ENCODE measurements around the gene TYRO3.
"Not testable (repeated sequence)": the region's sequence is repeated elsewhere in the genome, so short reads cannot be mapped to it uniquely, and the experiment has no call there.

The TYRO3 gene

DNA sequence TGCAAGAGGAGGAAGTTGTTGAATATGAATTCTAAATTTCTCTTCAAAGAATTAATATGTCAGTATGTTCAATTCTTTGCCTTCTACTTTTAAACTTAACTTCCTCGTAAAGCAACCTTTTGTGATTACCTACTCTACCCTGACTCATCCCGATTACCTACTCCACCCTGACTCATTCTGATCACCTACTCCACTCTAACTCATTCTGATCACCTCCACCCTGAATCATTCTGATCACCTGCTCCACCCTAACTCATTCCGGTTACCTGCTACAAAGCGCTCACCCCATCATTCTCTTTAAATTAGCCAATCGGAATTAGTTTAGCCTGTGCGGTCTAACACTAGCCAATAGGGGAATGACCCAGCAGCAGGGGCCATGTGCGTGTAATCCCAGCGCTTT is 33.7 kb downstream of the TYRO3 start:
- H3K9ac ChIP-seq (ENCODE audit: low read depth, low read length); H3K9me3 ChIP-seq (replicated peaks; ENCODE audit: low read length); H3K36me3 ChIP-seq (ENCODE audit: insufficient read depth, low read length); H3K4me3 ChIP-seq (ENCODE audit: low read length); H3K4me1 ChIP-seq (ENCODE audit: control insufficient read depth, insufficient read depth, low read length); H3K4me2 ChIP-seq (ENCODE audit: low read length): not testable (repeated sequence)
- peaks cover 33% of the 10 kb centered on the region for H3K27me3 ChIP-seq (ENCODE audit: control insufficient read depth, insufficient read depth, low read length)

DNA sequence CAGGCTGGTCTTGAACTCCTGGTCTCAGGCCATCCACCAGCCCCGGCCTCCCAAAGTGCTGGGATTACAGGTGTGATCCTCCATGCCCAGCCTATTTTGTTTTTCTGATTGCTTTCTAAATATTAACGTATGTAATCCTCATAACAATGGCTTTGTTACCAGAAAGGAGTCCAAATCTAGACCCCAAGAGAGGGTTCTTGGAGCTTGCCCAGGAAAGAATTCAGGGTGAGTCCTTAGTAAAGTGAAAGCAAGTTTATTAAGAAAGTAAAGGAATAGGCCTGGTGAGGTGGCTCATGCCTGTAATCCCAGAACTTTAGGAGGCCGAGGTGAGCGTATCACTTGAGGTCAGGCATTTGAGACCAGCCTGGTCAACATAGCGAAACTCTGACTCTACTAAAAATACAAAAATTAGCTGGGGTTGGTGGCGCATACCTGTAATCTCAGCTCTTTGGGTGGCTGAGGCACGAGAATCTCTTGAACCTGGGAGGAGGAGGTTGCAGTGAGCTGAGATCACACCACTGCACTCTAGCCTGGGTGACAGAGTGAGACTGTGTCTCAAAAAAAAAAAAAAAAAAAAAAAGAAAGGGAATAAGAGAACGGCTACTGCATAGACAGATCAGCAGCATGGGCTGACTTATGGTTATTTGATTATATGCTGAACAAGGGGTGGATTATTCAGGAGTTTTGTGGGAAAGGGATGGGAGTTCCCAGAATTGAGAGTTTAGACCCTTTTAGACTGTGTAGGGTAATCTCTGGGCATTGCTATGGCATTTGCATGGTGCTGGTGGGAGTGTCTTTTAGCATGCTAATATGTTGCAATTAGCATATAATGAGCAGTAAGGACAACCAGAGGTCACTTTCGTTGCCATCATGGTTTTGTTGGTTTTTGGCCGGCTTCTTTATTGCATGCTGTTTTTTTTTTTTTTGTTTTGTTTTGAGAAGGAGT is 36.1 kb downstream of the TYRO3 start:
- Histone ChIP-seq H3K4me2 (ENCODE audit: low read length) (no peak overlapping the region), H3K27me3 (ENCODE audit: control insufficient read depth, insufficient read depth, low read length) (peaks cover 34% of the 10 kb centered on the region), H3K9ac (ENCODE audit: low read depth, low read length) (no peak overlapping the region), H3K4me3 (ENCODE audit: low read length) (no peak overlapping the region), H3K36me3 (ENCODE audit: insufficient read depth, low read length) (no peaks in the 10 kb centered on the region), H3K9me3 (replicated peaks; ENCODE audit: low read length) (no peaks in the 10 kb centered on the region), H3K4me1 (ENCODE audit: control insufficient read depth, insufficient read depth, low read length) (no peaks in the 10 kb centered on the region)

DNA sequence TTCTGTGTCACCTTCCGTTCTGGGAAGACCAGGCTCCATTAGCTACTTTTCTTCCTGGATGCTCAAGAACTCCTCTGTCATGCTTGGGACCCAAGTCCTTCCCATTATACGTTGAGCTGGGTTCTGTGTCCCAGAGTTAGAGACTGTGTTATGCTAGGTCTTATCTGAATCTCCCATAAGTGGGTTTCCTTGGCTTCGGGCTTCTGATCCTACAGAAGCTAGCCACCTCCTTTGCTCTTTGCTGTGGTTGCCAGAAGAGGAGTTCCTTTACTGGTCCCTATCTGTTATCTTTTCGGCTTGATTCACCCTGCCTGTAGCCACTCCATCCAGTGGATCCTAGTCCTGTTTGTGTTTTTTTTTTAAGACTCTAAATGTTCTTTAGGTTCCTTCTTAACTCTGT is 38.0 kb downstream of the TYRO3 start:
- Histone ChIP-seq H3K4me3 (ENCODE audit: low read length) (no peak overlapping the region), H3K4me1 (ENCODE audit: control insufficient read depth, insufficient read depth, low read length) (no peaks in the 10 kb centered on the region), H3K36me3 (ENCODE audit: insufficient read depth, low read length) (no peaks in the 10 kb centered on the region), H3K9me3 (replicated peaks; ENCODE audit: low read length) (no peaks in the 10 kb centered on the region), H3K9ac (ENCODE audit: low read depth, low read length) (no peak overlapping the region), H3K27me3 (ENCODE audit: control insufficient read depth, insufficient read depth, low read length) (peaks cover 18% of the 10 kb centered on the region), H3K4me2 (ENCODE audit: low read length) (no peak overlapping the region)

DNA sequence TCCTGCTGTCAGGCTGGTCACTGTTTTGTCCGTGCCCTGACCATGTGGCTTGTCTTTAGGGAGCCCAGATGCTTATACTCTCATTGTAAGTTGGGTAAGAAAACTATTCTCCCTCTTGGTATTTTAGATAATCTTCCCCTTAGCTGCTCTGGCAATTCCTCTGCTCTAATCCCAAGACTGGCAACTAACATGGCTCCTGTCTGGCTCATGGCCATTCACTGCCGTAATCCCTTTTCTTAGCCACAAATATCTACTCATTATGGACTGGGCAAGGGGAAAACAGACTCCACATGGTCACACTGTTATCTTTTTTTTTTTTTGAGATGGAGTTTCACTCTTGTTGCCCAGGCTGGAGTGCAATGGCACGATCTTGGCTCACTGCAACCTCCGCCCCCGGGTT is 38.8 kb downstream of the TYRO3 start:
- H3K4me1 ChIP-seq (ENCODE audit: control insufficient read depth, insufficient read depth, low read length): no peaks in the 10 kb centered on the region
- H3K36me3 ChIP-seq (ENCODE audit: insufficient read depth, low read length): no peaks in the 10 kb centered on the region
- H3K9me3 ChIP-seq (replicated peaks; ENCODE audit: low read length): no peaks in the 10 kb centered on the region
- no peak overlapping the region for H3K4me2 ChIP-seq (ENCODE audit: low read length)
- no peak overlapping the region for H3K9ac ChIP-seq (ENCODE audit: low read depth, low read length)
- peaks cover 16% of the 10 kb centered on the region for H3K27me3 ChIP-seq (ENCODE audit: control insufficient read depth, insufficient read depth, low read length)
- H3K4me3 ChIP-seq (ENCODE audit: low read length): no peak overlapping the region

DNA sequence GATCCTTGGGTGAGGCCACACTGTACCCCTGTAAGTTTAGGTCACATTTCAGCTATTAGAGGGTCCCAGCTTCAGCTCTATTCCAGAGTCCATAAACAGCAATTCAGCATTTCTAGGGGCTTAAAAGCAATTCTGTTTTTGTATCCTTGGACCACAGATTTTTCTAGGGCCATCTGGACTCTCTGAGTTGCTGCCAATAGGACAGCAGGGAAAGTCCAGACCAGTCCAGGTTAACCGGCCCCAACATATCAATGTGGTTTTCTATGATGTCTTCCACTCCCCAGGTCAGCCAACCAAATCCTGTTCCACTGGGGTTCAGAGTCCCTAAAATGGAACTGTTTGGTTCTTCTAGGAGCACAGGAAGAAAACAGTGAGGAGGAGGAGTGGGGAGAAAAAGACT is 40.0 kb downstream of the TYRO3 start:
- Histone ChIP-seq H3K9me3 (replicated peaks; ENCODE audit: low read length) (no peaks in the 10 kb centered on the region), H3K4me2 (ENCODE audit: low read length) (no peak overlapping the region), H3K4me1 (ENCODE audit: control insufficient read depth, insufficient read depth, low read length) (peaks cover 6% of the 10 kb centered on the region), H3K36me3 (ENCODE audit: insufficient read depth, low read length) (no peaks in the 10 kb centered on the region), H3K9ac (ENCODE audit: low read depth, low read length) (no peak overlapping the region), H3K27me3 (ENCODE audit: control insufficient read depth, insufficient read depth, low read length) (peaks cover 12% of the 10 kb centered on the region), H3K4me3 (ENCODE audit: low read length) (no peak overlapping the region)

DNA sequence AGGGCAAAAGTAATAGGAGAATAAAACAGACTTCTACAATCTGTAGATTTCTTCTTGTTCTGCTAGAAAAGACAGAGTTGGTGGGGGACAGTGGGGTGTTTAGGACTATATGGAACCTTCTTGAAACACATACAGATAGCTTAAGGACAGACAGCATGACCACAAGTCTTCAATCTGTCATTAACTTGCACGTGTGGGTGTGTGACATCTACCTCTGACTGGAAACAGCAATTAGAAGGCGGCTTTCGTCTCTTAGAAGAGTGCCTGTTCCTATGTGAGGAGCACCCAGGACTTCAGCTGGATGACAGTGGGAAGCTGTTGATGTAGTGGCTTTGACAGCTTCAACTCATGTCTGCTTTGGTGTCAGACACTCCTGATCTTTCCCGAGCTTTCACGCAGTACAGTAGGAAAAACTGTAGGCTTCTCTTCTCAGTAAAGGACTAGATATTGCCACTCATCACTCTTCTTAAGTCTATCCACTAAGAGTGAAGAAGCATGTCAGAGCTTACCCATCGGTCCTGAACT is 44.5 kb downstream of the TYRO3 start:
- Histone ChIP-seq H3K4me2 (ENCODE audit: low read length) (peak overlapping the region; percentile 87), H3K9ac (ENCODE audit: low read depth, low read length) (no peak overlapping the region), H3K36me3 (ENCODE audit: insufficient read depth, low read length) (no peaks in the 10 kb centered on the region), H3K4me1 (ENCODE audit: control insufficient read depth, insufficient read depth, low read length) (peaks cover 24% of the 10 kb centered on the region), H3K27me3 (ENCODE audit: control insufficient read depth, insufficient read depth, low read length) (peaks cover 6% of the 10 kb centered on the region), H3K4me3 (ENCODE audit: low read length) (no peak overlapping the region), H3K9me3 (replicated peaks; ENCODE audit: low read length) (no peaks in the 10 kb centered on the region)

DNA sequence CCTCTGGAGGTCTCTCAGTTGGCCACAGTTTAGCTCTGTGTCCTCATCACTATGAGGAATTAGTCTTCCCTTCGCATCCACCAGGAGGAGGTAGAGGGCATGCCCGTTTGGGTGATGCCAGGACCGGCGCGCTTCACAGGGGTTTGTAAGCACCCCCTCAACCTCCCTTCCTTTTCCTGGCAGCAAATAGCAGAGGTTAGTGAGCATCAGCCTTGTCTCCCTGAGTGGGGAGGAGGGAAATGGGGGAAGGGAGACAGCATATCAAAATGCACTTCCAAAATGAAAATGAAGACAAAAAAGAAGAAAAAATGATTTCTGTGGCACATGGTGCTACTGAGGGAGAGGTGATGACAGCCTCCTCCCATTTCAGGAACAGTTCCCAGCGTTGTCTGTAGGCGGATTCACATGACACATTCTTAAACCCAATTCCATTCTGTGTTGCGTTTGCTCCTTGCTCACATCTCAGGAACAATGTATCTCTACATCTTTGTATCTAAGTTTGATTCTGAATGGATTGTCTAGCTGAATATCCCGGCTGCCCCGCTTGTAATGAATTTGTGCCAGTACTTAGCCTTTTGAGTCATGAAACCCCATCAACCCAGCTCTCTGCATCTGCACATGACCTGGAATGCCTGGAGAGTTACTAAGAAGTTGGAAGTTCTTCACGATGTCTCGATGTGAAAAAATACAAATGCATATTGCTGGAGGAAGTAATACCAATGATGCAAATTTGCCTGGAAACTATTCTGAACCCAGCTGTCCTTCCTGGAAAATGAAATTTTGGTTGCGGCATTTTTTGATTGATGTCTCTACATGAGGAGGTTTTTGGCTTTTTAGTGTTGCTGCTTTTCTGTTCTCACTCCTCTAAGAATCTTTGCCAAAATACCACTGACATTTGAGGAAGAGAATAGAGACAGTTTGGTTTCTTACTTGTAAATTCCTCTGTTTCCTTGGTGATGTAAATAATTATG is 45.2 kb downstream of the TYRO3 start:
- Histone ChIP-seq H3K9ac (ENCODE audit: low read depth, low read length) (peak overlapping the region; percentile 12), H3K4me1 (ENCODE audit: control insufficient read depth, insufficient read depth, low read length) (peaks cover 24% of the 10 kb centered on the region), H3K4me2 (ENCODE audit: low read length) (peak overlapping the region; percentile 87), H3K36me3 (ENCODE audit: insufficient read depth, low read length) (no peaks in the 10 kb centered on the region), H3K4me3 (ENCODE audit: low read length) (peak overlapping the region; percentile 65), H3K9me3 (replicated peaks; ENCODE audit: low read length) (no peaks in the 10 kb centered on the region), H3K27me3 (ENCODE audit: control insufficient read depth, insufficient read depth, low read length) (peaks cover 2% of the 10 kb centered on the region)

DNA sequence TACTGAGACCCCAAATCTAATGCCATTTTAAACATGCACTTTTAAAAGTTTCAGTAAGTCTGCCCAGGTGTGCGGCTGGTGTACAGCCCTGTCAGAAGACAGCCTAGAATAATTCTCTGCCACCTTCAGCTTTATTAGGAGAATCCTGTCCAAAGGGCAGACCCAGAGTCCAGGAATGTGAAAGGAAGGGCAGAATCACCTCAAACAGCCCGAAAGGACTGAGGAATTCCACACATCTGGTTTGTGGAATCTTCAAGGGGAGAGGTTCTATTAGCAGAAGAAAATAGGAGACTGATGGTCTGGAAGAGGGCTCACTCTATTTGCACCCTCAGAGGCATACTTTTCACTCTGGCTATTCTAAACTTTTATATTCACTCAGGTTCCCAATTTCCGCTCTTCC is 46.6 kb downstream of the TYRO3 start:
- Histone ChIP-seq H3K9ac (ENCODE audit: low read depth, low read length) (no peak overlapping the region), H3K9me3 (replicated peaks; ENCODE audit: low read length) (no peaks in the 10 kb centered on the region), H3K4me2 (ENCODE audit: low read length) (no peak overlapping the region), H3K36me3 (ENCODE audit: insufficient read depth, low read length) (no peaks in the 10 kb centered on the region), H3K4me1 (ENCODE audit: control insufficient read depth, insufficient read depth, low read length) (peaks cover 32% of the 10 kb centered on the region), H3K27me3 (ENCODE audit: control insufficient read depth, insufficient read depth, low read length) (no peaks in the 10 kb centered on the region), H3K4me3 (ENCODE audit: low read length) (no peak overlapping the region)

DNA sequence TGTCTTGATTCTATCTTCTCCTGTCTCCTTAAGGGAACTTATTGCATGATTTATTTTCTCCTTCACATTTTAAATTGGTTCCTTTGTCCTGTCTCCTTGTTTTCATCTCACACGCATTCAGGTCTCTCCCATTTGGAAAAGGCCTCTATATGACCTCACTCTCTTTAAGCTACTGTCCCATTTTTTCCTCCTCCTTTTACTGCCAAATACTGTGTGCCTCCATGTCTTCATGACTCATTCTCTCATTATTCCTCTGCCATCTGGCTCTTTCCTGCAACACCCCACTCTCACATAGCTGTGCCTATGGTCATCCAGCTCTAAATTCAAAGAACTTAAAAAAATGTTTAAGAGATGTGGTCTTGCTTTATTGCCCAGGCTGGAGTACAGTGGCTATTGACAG is 48.0 kb downstream of the TYRO3 start:
- Histone ChIP-seq H3K9me3 (replicated peaks; ENCODE audit: low read length) (no peaks in the 10 kb centered on the region), H3K4me1 (ENCODE audit: control insufficient read depth, insufficient read depth, low read length) (peaks cover 32% of the 10 kb centered on the region), H3K9ac (ENCODE audit: low read depth, low read length) (no peak overlapping the region), H3K27me3 (ENCODE audit: control insufficient read depth, insufficient read depth, low read length) (no peaks in the 10 kb centered on the region), H3K4me2 (ENCODE audit: low read length) (no peak overlapping the region), H3K36me3 (ENCODE audit: insufficient read depth, low read length) (no peaks in the 10 kb centered on the region), H3K4me3 (ENCODE audit: low read length) (no peak overlapping the region)

DNA sequence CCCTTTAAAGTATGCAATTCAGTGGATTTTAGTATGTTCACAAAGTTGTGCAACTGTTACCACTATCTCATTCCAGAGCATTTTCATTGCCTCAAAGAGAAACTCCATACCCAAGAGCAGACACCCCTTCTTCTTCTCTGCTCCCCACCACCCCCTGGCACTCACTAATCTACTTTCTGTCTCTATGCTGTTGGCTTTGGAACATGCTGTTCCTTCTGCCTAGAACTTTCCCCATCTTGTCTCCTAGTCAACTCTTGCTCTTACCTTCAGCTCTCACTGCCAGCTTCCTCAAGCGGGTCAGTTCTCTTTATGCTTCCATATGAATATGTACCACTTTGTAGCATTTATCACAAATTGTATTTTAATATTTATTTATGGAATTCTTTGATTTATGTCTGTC is 50.1 kb downstream of the TYRO3 start:
- no peak overlapping the region for H3K9ac ChIP-seq (ENCODE audit: low read depth, low read length)
- H3K4me2 ChIP-seq (ENCODE audit: low read length): no peak overlapping the region
- peaks cover 25% of the 10 kb centered on the region for H3K4me1 ChIP-seq (ENCODE audit: control insufficient read depth, insufficient read depth, low read length)
- no peak overlapping the region for H3K4me3 ChIP-seq (ENCODE audit: low read length)
- H3K27me3 ChIP-seq (ENCODE audit: control insufficient read depth, insufficient read depth, low read length): no peaks in the 10 kb centered on the region
- H3K36me3 ChIP-seq (ENCODE audit: insufficient read depth, low read length): no peaks in the 10 kb centered on the region
- no peaks in the 10 kb centered on the region for H3K9me3 ChIP-seq (replicated peaks; ENCODE audit: low read length)

DNA sequence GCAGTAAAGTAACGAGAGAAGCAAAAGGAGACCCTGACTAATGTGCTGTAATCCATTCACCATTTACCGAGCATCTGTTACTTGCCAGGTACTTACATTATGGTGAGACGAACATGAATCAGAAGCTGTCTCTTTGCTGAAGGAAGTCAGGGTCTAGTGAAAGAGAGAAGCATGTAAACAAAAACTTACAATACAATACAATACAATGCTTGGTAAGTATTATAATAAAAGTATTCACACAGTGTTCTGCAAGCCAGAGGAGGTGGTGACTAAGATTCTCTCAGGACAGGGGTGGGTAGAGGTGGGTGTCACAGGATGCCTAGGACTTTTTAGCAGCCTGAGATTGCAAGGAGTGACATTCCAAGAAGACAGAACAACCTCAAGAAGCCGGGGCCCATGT is 51.0 kb downstream of the TYRO3 start:
- Histone ChIP-seq H3K27me3 (ENCODE audit: control insufficient read depth, insufficient read depth, low read length) (no peaks in the 10 kb centered on the region), H3K4me2 (ENCODE audit: low read length) (peak overlapping the region; percentile 8), H3K9me3 (replicated peaks; ENCODE audit: low read length) (no peaks in the 10 kb centered on the region), H3K4me1 (ENCODE audit: control insufficient read depth, insufficient read depth, low read length) (peaks cover 17% of the 10 kb centered on the region), H3K36me3 (ENCODE audit: insufficient read depth, low read length) (no peaks in the 10 kb centered on the region), H3K9ac (ENCODE audit: low read depth, low read length) (no peak overlapping the region), H3K4me3 (ENCODE audit: low read length) (no peak overlapping the region)
